ENCODE results near the gene CACNA1A.

DNA sequence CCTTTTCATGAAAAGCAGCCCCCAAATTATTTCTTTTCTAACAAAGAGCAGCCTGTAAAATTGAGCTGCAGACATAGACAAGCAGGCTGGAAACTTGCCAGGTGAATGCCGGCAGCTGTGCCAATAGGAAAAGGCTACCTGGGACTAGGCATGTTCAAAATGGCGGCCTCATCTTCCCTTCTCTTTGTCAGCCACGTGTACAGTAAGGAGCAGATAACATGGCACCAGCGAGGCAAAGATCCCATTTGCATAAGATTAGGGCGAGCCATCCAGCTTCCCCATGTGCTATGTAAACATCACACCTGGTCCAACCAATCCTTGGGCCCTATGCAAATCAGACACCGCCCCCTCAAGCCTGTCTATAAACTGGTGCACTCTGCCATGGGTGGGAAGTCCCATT lies 31.2 kb upstream of the CACNA1A start:
- TF ChIP-seq POLR2A (IDR thresholded peaks at IDR 0.05; ENCODE audit: low read depth, low read length), result no peak
- TF ChIP-seq POLR2AphosphoS5 (IDR thresholded peaks at IDR 0.05; ENCODE audit: low read depth, low read length), result no peak
